Measurements from ENCODE around the gene HOXD10. TPM values are rescaled to one million over a fixed set of nuclear protein-coding genes. Genes with fewer than 3 reads are reported as not detected.

The HOXD10 gene
- polyA plus RNA-seq, 1 donor from 2014 or later: not detected

GRCh38 chr2:176134035-176134434 is 17.5 kb downstream of the HOXD10 start:
- Histone ChIP-seq H3K9me3 (ENCODE audit: low read length) (no peaks in the 10 kb centered on the region), H4K20me1 (ENCODE audit: insufficient read depth) (no peaks in the 10 kb centered on the region), H3K27ac (ENCODE audit: low read length) (no peak overlapping the region), H3F3A (ENCODE audit: insufficient read depth, low read length, poor library complexity, severe bottlenecking) (no peaks in the 10 kb centered on the region), H3K4me2 (ENCODE audit: low read length) (no peak overlapping the region), H3K27me3 (ENCODE audit: insufficient read depth, low read depth, low read length) (peaks cover 97% of the 10 kb centered on the region), H3K9ac (ENCODE audit: low read length) (no peak overlapping the region), H3K4me3 (ENCODE audit: low read length) (no peak overlapping the region), H3K79me2 (replicated peaks; ENCODE audit: insufficient read depth, low read length) (no peaks in the 10 kb centered on the region), H2AFZ (ENCODE audit: low read depth, low read length) (no peak overlapping the region), H3K36me3 (ENCODE audit: insufficient read depth, low read length) (no peaks in the 10 kb centered on the region), H3K9me2 (ENCODE audit: insufficient read depth, low read length) (no peaks in the 10 kb centered on the region)
- TF ChIP-seq RAD21 (conservative IDR thresholded peaks at IDR 0.05) (no peak), POLR2AphosphoS5 (IDR thresholded peaks at IDR 0.05) (no peak), REST (IDR thresholded peaks at IDR 0.05; ENCODE audit: borderline replicate concordance) (no peak)

- peak; percentile 64 for TF ChIP-seq SMC3 (conservative IDR thresholded peaks at IDR 0.05; ENCODE audit: poor library complexity)
- no peak for TF ChIP-seq MXI1 (conservative IDR thresholded peaks at IDR 0.05; ENCODE audit: poor library complexity, severe bottlenecking)
- TF ChIP-seq CTCF (IDR thresholded peaks at IDR 0.05; ENCODE audit: poor library complexity, severe bottlenecking): peak; percentile 49
- peak; percentile 53 for TF ChIP-seq RAD21 (conservative IDR thresholded peaks at IDR 0.05)
- Histone ChIP-seq H3K9ac (ENCODE audit: low read length) (no peak overlapping the region), H3K4me2 (ENCODE audit: low read length) (no peak overlapping the region), H3K9me2 (ENCODE audit: insufficient read depth, low read length) (no peaks in the 10 kb centered on the region), H3K36me3 (ENCODE audit: insufficient read depth, low read length) (no peaks in the 10 kb centered on the region), H3F3A (ENCODE audit: insufficient read depth, low read length, poor library complexity, severe bottlenecking) (no peaks in the 10 kb centered on the region), H3K9me3 (ENCODE audit: low read length) (peaks cover 4% of the 10 kb centered on the region), H4K20me1 (ENCODE audit: insufficient read depth) (no peaks in the 10 kb centered on the region), H3K27ac (ENCODE audit: low read length) (no peak overlapping the region), H3K27me3 (ENCODE audit: insufficient read depth, low read depth, low read length) (peaks cover 99% of the 10 kb centered on the region), H3K4me3 (ENCODE audit: low read length) (no peak overlapping the region), H3K79me2 (replicated peaks; ENCODE audit: insufficient read depth, low read length) (no peaks in the 10 kb centered on the region), H2AFZ (ENCODE audit: low read depth, low read length) (no peak overlapping the region)
Measured at GRCh38 chr2:176135035-176135440, 18.5 kb downstream of the HOXD10 start.

GRCh38 chr2:176136374-176137251 is 20.0 kb downstream of the HOXD10 start:
- Histone ChIP-seq H3K4me3 (ENCODE audit: low read length) (peak overlapping the region; percentile 60), H3F3A (ENCODE audit: insufficient read depth, low read length, poor library complexity, severe bottlenecking) (no peaks in the 10 kb centered on the region), H3K79me2 (replicated peaks; ENCODE audit: insufficient read depth, low read length) (no peaks in the 10 kb centered on the region), H3K9me3 (ENCODE audit: low read length) (peaks cover 4% of the 10 kb centered on the region), H3K4me2 (ENCODE audit: low read length) (no peak overlapping the region), H3K27me3 (ENCODE audit: insufficient read depth, low read depth, low read length) (peaks cover 100% of the 10 kb centered on the region), H3K36me3 (ENCODE audit: insufficient read depth, low read length) (no peaks in the 10 kb centered on the region), H3K9ac (ENCODE audit: low read length) (peak overlapping the region; percentile 34), H2AFZ (ENCODE audit: low read depth, low read length) (no peak overlapping the region), H3K27ac (ENCODE audit: low read length) (no peak overlapping the region), H4K20me1 (ENCODE audit: insufficient read depth) (no peaks in the 10 kb centered on the region), H3K9me2 (ENCODE audit: insufficient read depth, low read length) (no peaks in the 10 kb centered on the region)
- TF ChIP-seq EZH2 (IDR thresholded peaks at IDR 0.05; ENCODE audit: borderline replicate concordance, insufficient read depth, low read length, poor library complexity, severe bottlenecking): peak; percentile 63
- no peak for TF ChIP-seq EP300 (conservative IDR thresholded peaks at IDR 0.05; ENCODE audit: poor library complexity, severe bottlenecking)
